ENCODE measurements around the gene C1orf122. TPM values are rescaled to one million over a fixed set of nuclear protein-coding genes. Genes with fewer than 3 reads are reported as not detected.

The C1orf122 gene
- total and polyA plus RNA-seq, 2 experiments from 2014 or later = 32.8 to 68.3 TPM

DNA sequence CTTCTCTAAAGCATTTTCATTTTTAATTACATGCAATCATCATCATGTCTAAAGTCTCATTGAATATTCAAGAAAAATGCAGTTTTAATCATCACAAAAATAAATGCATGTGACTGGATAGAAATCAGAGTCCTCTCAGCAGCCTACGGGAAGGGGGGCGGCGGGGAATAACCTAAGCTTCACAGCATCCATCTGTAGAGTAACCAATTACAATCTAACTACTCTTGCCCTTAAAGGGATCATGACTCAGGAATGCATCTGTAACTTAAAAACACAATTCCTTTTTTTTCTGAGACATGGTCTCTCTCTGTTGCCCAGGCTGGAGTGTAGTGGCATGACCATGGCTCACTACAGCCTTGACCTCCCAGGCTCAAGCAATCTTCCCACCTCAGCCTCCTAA lies 29.2 kb downstream of the C1orf122 start:
- Mint-ChIP-seq H3K27ac (no peak overlapping the region), H3K4me1 (no peaks in the 10 kb centered on the region)
- ATAC-seq = no peak

More for the DNA sequence above, 29.2 kb downstream of the C1orf122 start:
- H3K27me3 Mint-ChIP-seq (ENCODE audit: insufficient read depth, low read depth, poor library complexity) = no peaks in the 10 kb centered on the region
- no peak overlapping the region for H3K4me3 ChIP-seq
- no peak for DNase-seq (ENCODE audit: low spot score)
- H3K9me2 ChIP-seq (ENCODE audit: insufficient read depth) = no peaks in the 10 kb centered on the region
- peaks cover 40% of the 10 kb centered on the region for H3K36me3 ChIP-seq (ENCODE audit: insufficient read depth)
- H2AFZ ChIP-seq = no peak overlapping the region
- H3K79me2 ChIP-seq (replicated peaks; ENCODE audit: insufficient read depth) = no peaks in the 10 kb centered on the region
- no peaks in the 10 kb centered on the region for H3K9me3 Mint-ChIP-seq
- no peak overlapping the region for H3K4me2 ChIP-seq
- H3K4me3 Mint-ChIP-seq = no peak overlapping the region
- H3K27ac ChIP-seq (ENCODE audit: low read depth) = no peak overlapping the region
- H3K27me3 ChIP-seq (ENCODE audit: insufficient read depth) = no peaks in the 10 kb centered on the region
- peaks cover 46% of the 10 kb centered on the region for H3K36me3 Mint-ChIP-seq (ENCODE audit: low read depth)
- peaks cover 3% of the 10 kb centered on the region; the same call in 1 of the 2 replicates for H4K20me1 ChIP-seq (replicated peaks; ENCODE audit: insufficient read depth)
- TF ChIP-seq, protein P1, sequence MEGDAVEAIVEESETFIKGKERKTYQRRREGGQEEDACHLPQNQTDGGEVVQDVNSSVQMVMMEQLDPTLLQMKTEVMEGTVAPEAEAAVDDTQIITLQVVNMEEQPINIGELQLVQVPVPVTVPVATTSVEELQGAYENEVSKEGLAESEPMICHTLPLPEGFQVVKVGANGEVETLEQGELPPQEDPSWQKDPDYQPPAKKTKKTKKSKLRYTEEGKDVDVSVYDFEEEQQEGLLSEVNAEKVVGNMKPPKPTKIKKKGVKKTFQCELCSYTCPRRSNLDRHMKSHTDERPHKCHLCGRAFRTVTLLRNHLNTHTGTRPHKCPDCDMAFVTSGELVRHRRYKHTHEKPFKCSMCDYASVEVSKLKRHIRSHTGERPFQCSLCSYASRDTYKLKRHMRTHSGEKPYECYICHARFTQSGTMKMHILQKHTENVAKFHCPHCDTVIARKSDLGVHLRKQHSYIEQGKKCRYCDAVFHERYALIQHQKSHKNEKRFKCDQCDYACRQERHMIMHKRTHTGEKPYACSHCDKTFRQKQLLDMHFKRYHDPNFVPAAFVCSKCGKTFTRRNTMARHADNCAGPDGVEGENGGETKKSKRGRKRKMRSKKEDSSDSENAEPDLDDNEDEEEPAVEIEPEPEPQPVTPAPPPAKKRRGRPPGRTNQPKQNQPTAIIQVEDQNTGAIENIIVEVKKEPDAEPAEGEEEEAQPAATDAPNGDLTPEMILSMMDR (conservative IDR thresholded peaks at IDR 0.05; ENCODE audit: low read depth in 2 of 2) = no peak
- TF ChIP-seq ZNF331 (CRISPR knock-in tag; IDR thresholded peaks at IDR 0.05; ENCODE audit: low read depth) (no peak), EZH2 (IDR thresholded peaks at IDR 0.05; ENCODE audit: low read depth, unreplicated experiment) (no peak), ETS1 (IDR thresholded peaks at IDR 0.05) (no peak), ZNF114 (CRISPR knock-in tag; IDR thresholded peaks at IDR 0.05) (no peak), POLR2AphosphoS5 (IDR thresholded peaks at IDR 0.05; ENCODE audit: low read depth) (no peak), ZNF462 (CRISPR knock-in tag; IDR thresholded peaks at IDR 0.05) (no peak), CREB1 (CRISPR knock-in tag; IDR thresholded peaks at IDR 0.05; ENCODE audit: low read depth) (no peak), EZH2phosphoT487 (IDR thresholded peaks at IDR 0.05; ENCODE audit: unreplicated experiment) (no peak), JUNB (IDR thresholded peaks at IDR 0.05; ENCODE audit: unreplicated experiment) (no peak), NANOG (IDR thresholded peaks at IDR 0.05; ENCODE audit: borderline replicate concordance) (no peak), STAT1 (IDR thresholded peaks at IDR 0.05; ENCODE audit: unreplicated experiment) (no peak)
- TF ChIP-seq, protein P2, sequence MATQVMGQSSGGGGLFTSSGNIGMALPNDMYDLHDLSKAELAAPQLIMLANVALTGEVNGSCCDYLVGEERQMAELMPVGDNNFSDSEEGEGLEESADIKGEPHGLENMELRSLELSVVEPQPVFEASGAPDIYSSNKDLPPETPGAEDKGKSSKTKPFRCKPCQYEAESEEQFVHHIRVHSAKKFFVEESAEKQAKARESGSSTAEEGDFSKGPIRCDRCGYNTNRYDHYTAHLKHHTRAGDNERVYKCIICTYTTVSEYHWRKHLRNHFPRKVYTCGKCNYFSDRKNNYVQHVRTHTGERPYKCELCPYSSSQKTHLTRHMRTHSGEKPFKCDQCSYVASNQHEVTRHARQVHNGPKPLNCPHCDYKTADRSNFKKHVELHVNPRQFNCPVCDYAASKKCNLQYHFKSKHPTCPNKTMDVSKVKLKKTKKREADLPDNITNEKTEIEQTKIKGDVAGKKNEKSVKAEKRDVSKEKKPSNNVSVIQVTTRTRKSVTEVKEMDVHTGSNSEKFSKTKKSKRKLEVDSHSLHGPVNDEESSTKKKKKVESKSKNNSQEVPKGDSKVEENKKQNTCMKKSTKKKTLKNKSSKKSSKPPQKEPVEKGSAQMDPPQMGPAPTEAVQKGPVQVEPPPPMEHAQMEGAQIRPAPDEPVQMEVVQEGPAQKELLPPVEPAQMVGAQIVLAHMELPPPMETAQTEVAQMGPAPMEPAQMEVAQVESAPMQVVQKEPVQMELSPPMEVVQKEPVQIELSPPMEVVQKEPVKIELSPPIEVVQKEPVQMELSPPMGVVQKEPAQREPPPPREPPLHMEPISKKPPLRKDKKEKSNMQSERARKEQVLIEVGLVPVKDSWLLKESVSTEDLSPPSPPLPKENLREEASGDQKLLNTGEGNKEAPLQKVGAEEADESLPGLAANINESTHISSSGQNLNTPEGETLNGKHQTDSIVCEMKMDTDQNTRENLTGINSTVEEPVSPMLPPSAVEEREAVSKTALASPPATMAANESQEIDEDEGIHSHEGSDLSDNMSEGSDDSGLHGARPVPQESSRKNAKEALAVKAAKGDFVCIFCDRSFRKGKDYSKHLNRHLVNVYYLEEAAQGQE (IDR thresholded peaks at IDR 0.05; ENCODE audit: unreplicated experiment) = no peak
- no peaks in the 10 kb centered on the region for H3K4me1 ChIP-seq (ENCODE audit: insufficient read depth)
- no peaks in the 10 kb centered on the region for H3F3A ChIP-seq (replicated peaks; ENCODE audit: low read depth)
